DMS153 treated with DMSO at 0.1 percent for 48 hours (cell line): ENCODE measurements around the gene PDE9A.

ENCODE experiments used
- DNase-seq: peaks from one replicate; lab custom pipeline; 2025; ENCODE audit not compliant: unreplicated experiment; lab: John Stamatoyannopoulos, UW

PDE9A gene

DNA sequence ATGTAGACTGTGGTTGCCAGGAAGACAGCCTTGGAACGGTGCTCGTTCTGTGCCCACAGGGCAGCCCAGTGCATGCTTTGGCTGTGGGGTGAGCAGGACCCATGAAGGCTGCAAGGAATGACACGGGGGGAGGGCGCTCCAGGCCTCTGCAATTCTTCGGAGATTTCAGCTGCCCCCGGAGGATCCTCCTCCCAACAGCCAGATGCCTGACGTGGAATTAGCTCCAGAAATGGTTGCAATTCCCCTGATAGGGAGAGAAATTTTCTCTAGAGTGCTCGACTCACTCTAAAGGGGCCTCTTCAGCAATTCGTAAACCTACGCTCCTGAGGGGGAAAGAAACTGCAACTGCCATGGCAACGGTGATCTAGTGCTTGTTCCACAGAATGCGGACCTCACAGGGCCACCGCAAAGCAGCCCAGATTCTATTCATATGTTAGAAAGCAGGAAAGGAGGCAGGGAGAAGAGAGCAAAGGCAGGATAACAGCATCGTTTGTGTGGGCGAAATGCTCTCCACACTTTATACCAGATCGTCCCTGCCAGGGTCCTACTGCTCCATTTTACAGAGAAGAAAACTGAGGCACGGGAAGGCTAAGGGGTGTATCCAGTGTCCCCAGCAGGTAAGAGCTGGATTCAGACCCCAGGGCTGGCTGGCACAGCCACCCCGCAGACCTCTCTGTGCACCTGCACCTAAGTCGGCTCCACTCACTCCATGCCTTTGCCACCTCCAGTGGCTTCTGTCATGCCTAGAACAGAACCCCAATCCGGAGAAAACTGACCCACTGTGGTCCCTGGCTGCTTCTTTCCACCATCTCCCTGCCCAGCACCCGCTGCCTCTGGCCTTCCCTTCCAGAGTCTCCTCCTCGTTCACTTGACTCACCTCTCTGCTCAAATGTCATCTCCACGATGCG, 11.9 kb upstream of the PDE9A start:
- DNase-seq, result no peak

DNA sequence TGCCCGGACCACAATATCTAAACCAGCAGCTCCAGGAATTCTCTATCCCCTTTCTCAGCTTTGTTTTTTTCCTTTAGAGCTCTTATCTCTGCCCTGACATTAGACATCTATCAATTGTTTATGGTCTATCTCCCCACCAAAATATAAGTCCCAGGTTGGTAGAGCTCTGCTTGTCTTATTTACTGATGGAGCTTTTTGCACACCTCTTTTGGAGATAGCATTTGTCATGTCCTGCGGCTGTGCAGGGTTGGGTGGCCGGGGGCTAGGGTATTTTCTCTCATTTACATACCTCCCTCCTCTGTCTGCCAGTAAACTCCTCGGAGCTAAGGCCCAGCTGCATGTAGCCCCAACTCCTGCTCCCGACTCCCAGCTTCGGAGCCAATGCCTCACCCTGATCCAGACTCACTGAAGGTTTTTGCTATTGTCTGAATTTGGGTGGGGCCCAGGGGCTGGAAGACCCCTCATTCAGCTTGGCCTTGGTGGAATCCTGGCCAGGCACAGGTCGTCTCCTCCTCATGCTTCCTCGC, 11.1 kb upstream of the PDE9A start:
- DNase-seq, result no peak

DNA sequence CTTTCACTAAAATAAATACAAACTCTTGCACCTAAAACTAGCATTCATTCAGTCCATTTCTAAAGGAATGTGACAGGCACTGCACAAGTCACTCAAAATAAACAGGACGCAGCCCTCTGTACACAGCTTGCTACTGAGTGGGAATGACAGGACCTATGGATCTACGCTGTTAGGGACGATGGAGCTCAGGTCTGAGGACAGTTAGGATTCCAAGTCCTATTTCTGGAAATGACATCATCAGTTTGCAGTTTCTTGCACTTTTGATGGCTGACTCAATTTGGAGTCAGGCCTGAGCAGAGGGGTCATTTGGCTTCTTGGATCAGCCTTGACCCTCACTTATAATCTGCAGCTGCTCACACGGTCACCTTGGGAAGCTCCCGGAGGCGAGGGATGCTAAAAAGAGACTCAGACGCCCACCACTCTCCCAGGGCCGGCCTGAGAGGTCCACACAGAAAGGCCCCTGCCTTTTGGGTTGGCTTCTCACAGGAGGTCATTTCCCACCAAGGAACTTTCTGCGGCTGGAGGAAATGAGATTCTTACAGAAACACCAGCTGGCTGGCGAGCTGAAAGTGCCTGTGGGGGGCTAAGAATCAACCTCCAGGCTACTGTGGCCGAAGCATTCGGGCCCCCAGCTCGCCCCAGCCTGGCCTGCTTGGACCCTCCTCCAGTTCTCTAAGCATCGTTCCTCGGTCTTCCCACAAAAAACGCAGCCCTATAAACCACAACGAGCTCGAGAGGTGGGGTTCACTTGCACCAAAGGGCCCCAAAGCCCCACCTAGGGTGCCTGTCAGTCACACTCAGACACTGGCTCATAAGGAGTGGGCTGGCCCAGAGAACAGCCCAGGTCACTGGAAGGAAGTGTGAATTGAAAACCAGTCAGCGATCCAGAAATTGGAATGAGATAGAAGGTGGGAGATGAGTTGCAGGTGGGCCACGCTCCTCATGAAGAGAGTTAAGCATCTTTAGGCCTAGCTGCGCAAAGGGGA, 8.9 kb upstream of the PDE9A start:
- no peak for DNase-seq

GRCh38 chr21:42645211-42646075, 8.0 kb upstream of the PDE9A start:
- no peak for DNase-seq

DNA sequence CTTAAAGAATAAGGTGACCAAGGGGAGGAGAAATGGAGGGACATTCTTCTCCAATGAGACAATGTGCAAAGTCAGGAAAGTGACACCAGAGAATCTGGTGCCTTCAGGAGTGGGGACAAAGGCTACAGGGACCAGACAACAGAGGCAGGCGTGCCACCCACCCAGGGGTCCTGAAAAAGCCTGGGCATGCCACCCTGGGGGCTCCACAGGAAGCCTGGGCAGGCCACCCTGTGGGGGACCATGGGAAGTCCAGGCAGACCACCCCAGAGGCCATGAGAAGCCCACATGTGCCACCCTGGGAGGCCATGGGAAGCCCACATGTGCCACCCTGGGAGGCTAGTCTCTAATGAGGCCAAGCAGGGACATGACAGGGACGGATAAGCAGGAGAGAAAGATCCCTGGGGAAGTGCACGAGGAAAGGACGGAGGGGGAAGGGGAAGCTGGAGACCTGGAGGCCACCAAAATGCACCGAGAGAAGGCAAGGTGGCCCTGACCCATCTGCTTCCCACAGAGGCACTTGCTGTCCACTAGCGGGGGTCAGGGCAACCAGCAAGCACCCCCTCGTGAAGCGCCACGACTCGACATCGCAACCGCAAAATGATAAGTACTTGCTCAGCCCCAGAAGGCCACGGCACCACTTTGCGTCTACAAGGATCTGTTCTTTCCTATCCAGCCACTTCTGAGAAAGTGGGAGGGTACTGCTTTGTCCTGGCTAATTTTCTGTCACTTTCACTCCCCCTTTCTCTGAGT, 7.2 kb upstream of the PDE9A start:
- DNase-seq, result no peak

GRCh38 chr21:42646836-42647235, 6.6 kb upstream of the PDE9A start:
- no peak for DNase-seq

- DNase-seq, result no peak
Observed at GRCh38 chr21:42648606-42649005, 4.8 kb upstream of the PDE9A start.

- no peak for DNase-seq
Observed at GRCh38 chr21:42649122-42650032, 4.0 kb upstream of the PDE9A start.

GRCh38 chr21:42650033-42650370, 3.4 kb upstream of the PDE9A start:
- DNase-seq, result no peak

DNA sequence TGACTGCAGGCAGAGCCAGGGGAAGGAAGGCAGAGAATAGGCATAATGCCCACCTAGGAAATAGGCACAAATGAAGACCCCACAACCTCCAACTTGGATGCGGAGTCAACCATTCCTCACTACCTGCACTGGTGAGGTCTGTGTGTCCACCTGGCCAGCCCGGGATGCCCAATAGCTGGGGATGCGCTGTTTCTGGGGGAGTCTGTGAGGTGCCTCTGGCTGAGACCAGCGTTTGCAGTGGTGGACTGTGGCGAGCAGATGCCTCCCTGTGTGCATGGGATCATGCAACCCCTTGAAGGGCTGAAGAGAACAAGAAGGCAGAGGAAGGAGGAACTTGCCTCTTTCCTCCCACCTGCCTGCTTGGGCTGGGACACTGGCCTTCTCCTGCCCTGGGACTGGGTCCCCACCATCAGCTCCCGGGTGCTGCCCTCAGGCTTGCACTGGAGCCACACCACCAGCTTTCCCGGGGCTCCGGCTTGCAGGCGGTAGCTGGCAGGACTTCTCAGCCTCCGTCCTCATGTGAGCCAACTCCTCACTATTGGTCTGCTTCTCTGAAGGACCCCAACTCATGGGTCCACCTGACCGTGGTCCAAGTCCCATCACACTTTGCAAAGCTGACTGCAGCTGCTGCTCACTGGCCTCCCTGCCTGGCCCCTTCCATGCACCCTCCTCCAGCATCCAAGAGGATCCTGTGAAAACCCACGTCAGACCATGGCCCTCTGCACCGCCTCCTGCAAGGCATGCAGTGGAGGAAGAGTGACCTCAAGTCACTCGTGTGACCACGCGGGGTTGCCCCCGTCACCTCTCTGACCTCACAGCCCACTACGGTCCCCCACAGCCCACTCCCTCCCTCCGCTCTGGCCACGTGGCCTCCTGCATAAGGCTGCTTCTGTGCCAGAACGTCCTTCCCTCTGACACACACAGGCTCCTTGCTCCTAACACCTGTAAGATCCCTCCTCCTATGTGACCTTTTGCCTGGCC, 2.7 kb upstream of the PDE9A start:
- DNase-seq, result no peak

- DNase-seq, result no peak
Observed at GRCh38 chr21:42651515-42652401, 1.7 kb upstream of the PDE9A start.

- DNase-seq, result no peak
Observed at GRCh38 chr21:42652527-42653230, 742 bp upstream of the PDE9A start.

- DNase-seq, result peak; percentile 47
Observed at GRCh38 chr21:42654179-42654912, 925 bp downstream of the PDE9A start.

- DNase-seq, result no peak
Observed at GRCh38 chr21:42654913-42655795, 1.7 kb downstream of the PDE9A start.
